ENCODE measurements around the gene PIP5KL1. TPM values are rescaled to one million over a fixed set of nuclear protein-coding genes. Genes with fewer than 3 reads are reported as not detected.

The PIP5KL1 gene
- total RNA-seq, 2 experiments from 2014 or later: 0.95 to 4.4 TPM

GRCh38 chr9:127937056-127937387, 6.4 kb upstream of the PIP5KL1 start:
- peak overlapping the region; percentile 81 for H3K4me3 ChIP-seq (ENCODE audit: low read depth, low read length, poor library complexity, severe bottlenecking)
- TF ChIP-seq, protein P1, sequence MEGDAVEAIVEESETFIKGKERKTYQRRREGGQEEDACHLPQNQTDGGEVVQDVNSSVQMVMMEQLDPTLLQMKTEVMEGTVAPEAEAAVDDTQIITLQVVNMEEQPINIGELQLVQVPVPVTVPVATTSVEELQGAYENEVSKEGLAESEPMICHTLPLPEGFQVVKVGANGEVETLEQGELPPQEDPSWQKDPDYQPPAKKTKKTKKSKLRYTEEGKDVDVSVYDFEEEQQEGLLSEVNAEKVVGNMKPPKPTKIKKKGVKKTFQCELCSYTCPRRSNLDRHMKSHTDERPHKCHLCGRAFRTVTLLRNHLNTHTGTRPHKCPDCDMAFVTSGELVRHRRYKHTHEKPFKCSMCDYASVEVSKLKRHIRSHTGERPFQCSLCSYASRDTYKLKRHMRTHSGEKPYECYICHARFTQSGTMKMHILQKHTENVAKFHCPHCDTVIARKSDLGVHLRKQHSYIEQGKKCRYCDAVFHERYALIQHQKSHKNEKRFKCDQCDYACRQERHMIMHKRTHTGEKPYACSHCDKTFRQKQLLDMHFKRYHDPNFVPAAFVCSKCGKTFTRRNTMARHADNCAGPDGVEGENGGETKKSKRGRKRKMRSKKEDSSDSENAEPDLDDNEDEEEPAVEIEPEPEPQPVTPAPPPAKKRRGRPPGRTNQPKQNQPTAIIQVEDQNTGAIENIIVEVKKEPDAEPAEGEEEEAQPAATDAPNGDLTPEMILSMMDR (conservative IDR thresholded peaks at IDR 0.05; ENCODE audit: low read length): no peak
- no peak for TF ChIP-seq EZH2phosphoT487 (IDR thresholded peaks at IDR 0.05; ENCODE audit: borderline replicate concordance, low read depth, low read length)
- intact Hi-C loops (cut with micrococcal nuclease; ENCODE audit: unreplicated experiment): no loop called here
- H2AFZ ChIP-seq (ENCODE audit: low read length): peak overlapping the region; percentile 3; the same call in 1 of the 2 replicates
- peaks cover 28% of the 10 kb centered on the region for H3K4me1 ChIP-seq (ENCODE audit: insufficient read depth, low read length, poor library complexity, severe bottlenecking)
- CTCF ChIA-PET (ENCODE audit: unreplicated experiment): no interaction called here
- peaks cover 10% of the 10 kb centered on the region; the same call in 1 of the 2 replicates for H4K20me1 ChIP-seq (ENCODE audit: insufficient read depth, low read length)
- BruUV-seq (replicated peaks): no TSS peak
- H3K9me3 ChIP-seq (ENCODE audit: low read length): no peaks in the 10 kb centered on the region
- peak; percentile 36 for DNase-seq (ENCODE audit: low spot score)
- H3K9me2 ChIP-seq (ENCODE audit: insufficient read depth, low read length): no peaks in the 10 kb centered on the region
- peaks cover 39% of the 10 kb centered on the region for H3K36me3 ChIP-seq (ENCODE audit: insufficient read depth, low read length)
- H3K27ac ChIP-seq (ENCODE audit: low read depth, low read length, poor library complexity, severe bottlenecking): peak overlapping the region; percentile 36
- POLR2A ChIA-PET: interaction anchor here (1.0 to 1.1 kb wide), 2 partner anchors 21 to 94 kb away, joined by 3 read pairs; no protein-coding TSS in a partner anchor
- peak overlapping the region; percentile 71 for H3K4me2 ChIP-seq (ENCODE audit: low read length)
- H3K79me2 ChIP-seq (ENCODE audit: insufficient read depth, low read depth, low read length): peaks cover 23% of the 10 kb centered on the region; the same call in 1 of the 2 replicates

DNA sequence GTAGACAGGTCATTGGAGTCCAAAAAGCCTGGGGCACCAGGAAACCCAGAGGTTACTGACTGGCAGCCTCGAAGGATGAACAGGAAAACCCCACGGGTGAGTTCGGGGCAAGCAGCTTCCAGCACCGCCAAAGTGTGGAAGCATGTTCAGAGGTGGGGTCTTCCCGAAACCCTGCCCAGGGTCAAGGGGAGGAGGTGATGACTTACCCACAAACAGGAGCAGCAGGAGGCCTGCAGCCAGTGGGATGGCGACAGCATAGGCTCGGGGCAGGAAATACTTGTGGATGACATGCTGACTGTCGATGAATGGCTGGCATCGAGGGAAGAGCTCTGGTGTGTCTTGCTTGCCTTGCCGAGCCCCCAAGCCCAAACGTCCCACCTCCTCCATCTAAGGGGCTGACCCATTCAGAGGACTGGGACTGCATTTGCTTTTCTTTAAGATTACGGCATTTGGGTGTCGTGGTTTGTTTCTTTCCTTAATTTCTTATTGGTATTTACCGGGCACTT, 5.8 kb upstream of the PIP5KL1 start:
- DNase-seq (ENCODE audit: low spot score): no peak
- POLR2A ChIA-PET: interaction anchor here (1.0 to 1.1 kb wide), 2 partner anchors 22 to 94 kb away, joined by 3 read pairs; no protein-coding TSS in a partner anchor
- peaks cover 31% of the 10 kb centered on the region for H3K4me1 ChIP-seq (ENCODE audit: insufficient read depth, low read length, poor library complexity, severe bottlenecking)
- H3K27ac ChIP-seq (ENCODE audit: low read depth, low read length, poor library complexity, severe bottlenecking): no peak overlapping the region
- CTCF ChIA-PET (ENCODE audit: unreplicated experiment): no interaction called here
- peak overlapping the region; percentile 71 for H3K4me2 ChIP-seq (ENCODE audit: low read length)
- H3K9me2 ChIP-seq (ENCODE audit: insufficient read depth, low read length): no peaks in the 10 kb centered on the region
- H3K9me3 ChIP-seq (ENCODE audit: low read length): no peaks in the 10 kb centered on the region
- intact Hi-C loops (cut with micrococcal nuclease; ENCODE audit: unreplicated experiment): no loop called here
- no peak overlapping the region for H2AFZ ChIP-seq (ENCODE audit: low read length)
- H3K36me3 ChIP-seq (ENCODE audit: insufficient read depth, low read length): peaks cover 33% of the 10 kb centered on the region
- H3K4me3 ChIP-seq (ENCODE audit: low read depth, low read length, poor library complexity, severe bottlenecking): peak overlapping the region; percentile 81
- peaks cover 23% of the 10 kb centered on the region; the same call in 1 of the 2 replicates for H3K79me2 ChIP-seq (ENCODE audit: insufficient read depth, low read depth, low read length)
- TF ChIP-seq EZH2phosphoT487 (IDR thresholded peaks at IDR 0.05; ENCODE audit: borderline replicate concordance, low read depth, low read length): no peak
- TF ChIP-seq, protein P1 (conservative IDR thresholded peaks at IDR 0.05; ENCODE audit: low read length): no peak
- H4K20me1 ChIP-seq (ENCODE audit: insufficient read depth, low read length): peaks cover 10% of the 10 kb centered on the region; the same call in 1 of the 2 replicates
- no TSS peak for BruUV-seq (replicated peaks)

GRCh38 chr9:127935765-127936221, 5.2 kb upstream of the PIP5KL1 start:
- H3K4me3 ChIP-seq (ENCODE audit: low read depth, low read length, poor library complexity, severe bottlenecking): peak overlapping the region; percentile 81
- POLR2A ChIA-PET: no interaction called here
- no peak for DNase-seq (ENCODE audit: low spot score)
- no peak overlapping the region for H2AFZ ChIP-seq (ENCODE audit: low read length)
- no peaks in the 10 kb centered on the region for H3K9me3 ChIP-seq (ENCODE audit: low read length)
- H3K27ac ChIP-seq (ENCODE audit: low read depth, low read length, poor library complexity, severe bottlenecking): no peak overlapping the region
- intact Hi-C loops (cut with micrococcal nuclease; ENCODE audit: unreplicated experiment): no loop called here
- H3K4me1 ChIP-seq (ENCODE audit: insufficient read depth, low read length, poor library complexity, severe bottlenecking): peaks cover 37% of the 10 kb centered on the region
- H3K36me3 ChIP-seq (ENCODE audit: insufficient read depth, low read length): peaks cover 27% of the 10 kb centered on the region
- peaks cover 10% of the 10 kb centered on the region; the same call in 1 of the 2 replicates for H4K20me1 ChIP-seq (ENCODE audit: insufficient read depth, low read length)
- peaks cover 23% of the 10 kb centered on the region; the same call in 1 of the 2 replicates for H3K79me2 ChIP-seq (ENCODE audit: insufficient read depth, low read depth, low read length)
- TF ChIP-seq, protein P1 (conservative IDR thresholded peaks at IDR 0.05; ENCODE audit: low read length): no peak
- TF ChIP-seq EZH2phosphoT487 (IDR thresholded peaks at IDR 0.05; ENCODE audit: borderline replicate concordance, low read depth, low read length): no peak
- H3K9me2 ChIP-seq (ENCODE audit: insufficient read depth, low read length): no peaks in the 10 kb centered on the region
- H3K4me2 ChIP-seq (ENCODE audit: low read length): peak overlapping the region; percentile 71
- CTCF ChIA-PET (ENCODE audit: unreplicated experiment): no interaction called here
- BruUV-seq (replicated peaks): no TSS peak

Measured in OCI-LY7 (cell line).